DMS 273 (cell line): ENCODE results near the gene KRTAP9-9.
"Not testable (repeated sequence)": the region's sequence is repeated elsewhere in the genome, so short reads cannot be mapped to it uniquely, and the experiment has no call there.

Experiments used
- DNase-seq: peaks from one replicate; lab custom pipeline; 2025; ENCODE audit not compliant: unreplicated experiment; lab: John Stamatoyannopoulos, UW

KRTAP9-9 gene

GRCh38 chr17:41255381-41256290 is at the start of gene KRTAP9-9:
Gene KRTAP9-9, plus strand, starts transcription at chr17:41255384.
- DNase-seq, result not testable (repeated sequence)

- peak; percentile 12 for DNase-seq
These were observed 43.2 kb upstream of the KRTAP9-9 start for GRCh38 chr17:41211845-41212466.

- peak; percentile 71 for DNase-seq
These were observed 42.5 kb upstream of the KRTAP9-9 start for GRCh38 chr17:41212524-41213169.

- DNase-seq, result no peak
These were observed 39.5 kb upstream of the KRTAP9-9 start for GRCh38 chr17:41215681-41216080.

DNA sequence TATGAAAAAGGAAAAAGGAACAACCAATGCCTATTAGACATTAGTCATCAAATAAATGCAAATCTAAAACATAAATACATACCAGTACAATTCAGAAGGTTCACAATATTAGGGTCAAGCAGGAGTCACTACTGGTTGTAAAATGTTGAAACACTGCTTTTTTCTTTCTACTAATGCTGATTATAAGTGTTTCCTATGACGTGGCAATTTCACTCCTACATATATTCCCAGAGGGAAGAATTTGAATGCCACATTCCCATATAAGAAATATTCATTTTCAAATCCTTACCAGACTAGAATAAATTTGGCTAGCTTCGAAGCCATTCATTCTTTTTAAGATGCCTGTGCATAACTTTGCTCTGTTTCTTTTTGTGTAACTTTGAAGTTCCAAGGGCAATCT is 31.4 kb upstream of the KRTAP9-9 start:
- DNase-seq, result no peak

DNA sequence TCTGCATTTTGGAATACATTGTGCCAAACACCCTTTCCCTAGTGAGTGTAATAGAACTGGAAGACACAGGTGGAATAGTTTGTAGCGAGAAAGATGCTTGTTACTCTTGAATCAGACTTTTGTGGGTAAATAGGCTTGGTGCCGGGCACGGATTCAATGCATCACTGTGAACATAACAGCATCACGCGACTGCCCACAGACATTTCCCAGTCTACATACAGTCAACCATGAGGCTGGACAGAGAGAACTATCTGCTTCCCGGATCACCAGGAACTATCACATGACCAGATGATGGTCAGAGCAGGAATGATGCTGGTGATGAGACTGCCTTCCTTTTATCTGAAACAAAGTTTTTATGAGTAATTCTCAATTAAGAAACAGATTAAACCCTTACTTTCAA is 29.1 kb upstream of the KRTAP9-9 start:
- no peak for DNase-seq

DNA sequence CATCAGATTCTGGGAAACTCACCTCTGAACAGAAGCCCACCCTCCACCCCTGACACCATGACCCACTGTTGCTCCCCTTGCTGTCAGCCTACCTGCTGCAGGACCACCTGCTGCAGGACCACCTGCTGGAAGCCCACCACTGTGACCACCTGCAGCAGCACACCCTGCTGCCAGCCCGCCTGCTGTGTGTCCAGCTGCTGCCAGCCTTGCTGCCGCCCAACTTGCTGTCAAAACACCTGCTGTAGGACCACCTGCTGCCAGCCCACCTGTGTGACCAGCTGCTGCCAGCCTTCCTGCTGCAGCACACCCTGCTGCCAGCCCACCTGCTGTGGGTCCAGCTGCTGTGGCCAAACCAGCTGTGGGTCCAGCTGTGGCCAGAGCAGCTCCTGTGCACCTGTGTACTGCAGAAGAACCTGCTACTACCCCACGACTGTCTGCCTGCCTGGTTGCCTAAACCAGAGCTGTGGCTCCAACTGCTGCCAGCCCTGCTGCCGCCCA is 28.5 kb upstream of the KRTAP9-9 start, which contains the start of gene KRTAP9-2:
TSS of gene KRTAP9-2 (plus strand) at position 51 of the 498 bp plus-strand sequence. CDS start at position 58, 7 bp downstream.
- DNase-seq, result not testable (repeated sequence)

GRCh38 chr17:41230094-41230493 is 25.1 kb upstream of the KRTAP9-9 start:
- DNase-seq, result no peak

- no peak for DNase-seq
These were observed 23.5 kb upstream of the KRTAP9-9 start for GRCh38 chr17:41231731-41232130.

DNA sequence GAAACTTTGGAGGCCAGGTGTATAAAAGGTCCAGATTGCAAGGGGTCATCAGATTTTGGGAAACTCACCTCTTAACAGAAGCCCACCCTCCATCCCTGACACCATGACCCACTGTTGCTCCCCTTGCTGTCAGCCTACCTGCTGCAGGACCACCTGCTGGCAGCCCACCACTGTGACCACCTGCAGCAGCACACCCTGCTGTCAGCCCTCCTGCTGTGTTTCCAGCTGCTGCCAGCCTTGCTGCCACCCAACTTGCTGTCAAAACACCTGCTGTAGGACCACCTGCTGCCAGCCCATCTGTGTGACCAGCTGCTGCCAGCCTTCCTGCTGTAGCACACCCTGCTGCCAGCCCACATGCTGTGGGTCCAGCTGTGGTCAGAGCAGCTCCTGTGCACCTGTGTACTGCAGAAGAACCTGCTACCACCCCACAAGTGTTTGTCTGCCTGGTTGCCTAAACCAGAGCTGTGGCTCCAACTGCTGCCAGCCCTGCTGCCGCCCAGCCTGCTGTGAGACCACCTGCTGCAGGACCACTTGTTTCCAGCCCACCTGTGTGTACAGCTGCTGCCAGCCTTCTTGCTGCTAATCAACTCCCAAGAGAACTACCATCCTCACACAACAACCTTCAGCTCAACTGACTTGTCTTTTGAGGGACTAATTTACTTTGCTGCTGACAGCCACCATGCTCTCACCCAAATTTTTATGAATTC is 22.6 kb upstream of the KRTAP9-9 start, which contains the start of gene KRTAP9-3:
TSS of gene KRTAP9-3 (plus strand) at position 51 of the 707 bp plus-strand sequence. CDS start at position 104, 53 bp downstream.
- peak; percentile 15 for DNase-seq

DNA sequence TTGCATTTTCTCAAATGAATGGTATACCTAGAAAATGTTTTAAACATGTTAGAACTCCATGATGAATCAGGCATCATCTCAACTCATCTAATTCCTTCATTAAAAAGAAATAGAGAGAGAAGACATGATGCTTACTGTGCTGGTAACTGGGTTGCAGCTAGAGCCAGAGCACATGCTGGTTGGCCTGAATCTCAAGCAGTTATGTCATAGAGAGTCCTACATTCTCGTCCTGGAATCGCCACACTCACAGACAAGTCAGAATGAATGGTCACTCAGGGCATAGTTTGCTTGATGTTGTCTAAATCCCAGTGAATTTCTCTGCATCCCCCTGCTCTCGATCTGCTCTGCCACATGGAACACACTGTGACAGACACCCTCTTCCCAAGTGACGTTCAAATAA is 18.1 kb upstream of the KRTAP9-9 start:
- DNase-seq, result not testable (repeated sequence)

- not testable (repeated sequence) for DNase-seq
These were observed 17.2 kb upstream of the KRTAP9-9 start, which contains the start of gene KRTAP9-8 for GRCh38 chr17:41237949-41238437. Gene KRTAP9-8, plus strand, starts transcription at chr17:41237999. Its CDS starts 53 bp downstream, at chr17:41238052.

DNA sequence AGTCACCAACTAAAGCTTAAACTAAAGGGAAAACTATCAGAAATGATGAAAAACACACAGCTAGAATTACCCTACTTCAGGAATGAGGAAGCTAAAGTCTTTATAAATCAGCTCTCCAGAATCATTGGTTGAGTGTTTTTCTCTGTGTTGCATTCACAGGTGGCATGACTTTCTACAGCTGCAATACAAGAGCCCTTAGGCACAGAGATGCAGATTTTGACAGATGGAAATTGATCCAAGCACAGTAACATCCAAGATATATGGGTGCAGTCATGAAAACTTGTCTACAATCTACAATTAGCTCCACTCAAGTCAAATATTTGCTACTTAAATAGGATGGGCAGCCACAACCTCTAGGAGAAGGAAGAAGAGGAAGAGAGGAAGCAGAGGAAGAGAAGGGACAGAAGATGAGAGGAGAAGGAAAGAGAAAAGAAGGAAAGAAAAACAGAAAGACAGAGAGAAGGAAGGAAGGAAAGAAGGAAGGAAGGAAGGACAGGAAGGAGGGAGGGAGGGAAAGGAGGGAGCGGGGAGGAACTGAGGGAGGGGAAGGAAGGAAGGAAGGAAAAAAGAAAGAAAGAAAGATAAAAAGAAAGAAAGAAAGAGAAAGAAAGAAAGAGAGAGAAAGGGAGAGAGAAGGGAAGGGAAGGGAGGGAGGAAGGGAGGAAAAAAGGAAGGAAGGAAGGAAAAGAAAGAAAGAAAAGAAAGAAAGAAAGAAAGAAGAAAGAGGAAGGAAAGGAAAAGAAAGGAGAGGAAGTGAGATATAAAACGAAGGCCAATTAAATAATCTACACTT is 8.0 kb upstream of the KRTAP9-9 start:
- DNase-seq, result not testable (repeated sequence)

DNA sequence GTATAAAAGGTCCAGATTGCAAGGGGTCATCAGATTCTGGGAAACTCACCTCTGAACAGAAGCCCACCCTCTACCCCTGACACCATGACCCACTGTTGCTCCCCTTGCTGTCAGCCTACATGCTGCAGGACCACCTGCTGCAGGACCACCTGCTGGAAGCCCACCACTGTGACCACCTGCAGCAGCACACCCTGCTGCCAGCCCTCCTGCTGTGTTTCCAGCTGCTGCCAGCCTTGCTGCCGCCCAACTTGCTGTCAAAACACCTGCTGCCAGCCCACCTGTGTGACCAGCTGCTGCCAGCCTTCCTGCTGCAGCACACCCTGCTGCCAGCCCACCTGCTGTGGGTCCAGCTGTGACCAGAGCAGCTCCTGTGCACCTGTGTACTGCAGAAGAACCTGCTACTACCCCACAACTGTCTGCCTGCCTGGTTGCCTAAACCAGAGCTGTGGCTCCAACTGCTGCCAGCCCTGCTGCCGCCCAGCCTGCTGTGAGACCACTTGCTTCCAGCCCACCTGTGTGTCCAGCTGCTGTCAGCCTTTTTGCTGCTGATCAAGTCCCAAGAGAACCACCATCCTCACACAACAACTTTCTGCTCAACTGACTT is 5.4 kb upstream of the KRTAP9-9 start, which contains the start of gene KRTAP9-4:
TSS of gene KRTAP9-4 (plus strand) at position 51 of the 604 bp plus-strand sequence. CDS start at position 85, 34 bp downstream.
- DNase-seq, result not testable (repeated sequence)

GRCh38 chr17:41251261-41251660 is 3.9 kb upstream of the KRTAP9-9 start:
- DNase-seq, result no peak

DNA sequence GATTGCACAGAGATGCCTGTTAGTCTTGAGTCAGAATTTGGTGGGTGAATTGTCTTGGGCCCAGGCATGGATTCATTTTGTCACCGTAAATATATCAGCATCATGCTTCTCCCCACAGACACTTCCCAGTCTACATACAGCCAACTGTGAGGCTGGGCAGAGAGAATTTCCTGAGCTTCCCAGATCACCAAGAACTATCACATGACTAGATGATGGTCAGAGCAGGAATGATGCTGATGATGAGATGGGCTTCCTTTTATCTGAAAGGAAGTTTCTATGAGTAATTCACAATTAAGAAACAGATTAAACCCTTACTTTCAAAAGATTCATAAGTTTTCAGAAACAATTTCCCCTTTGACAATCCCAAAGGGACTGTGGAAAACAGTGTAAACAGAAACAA is 323 bp upstream of the KRTAP9-9 start:
- no peak for DNase-seq

- DNase-seq, result no peak
These were observed 1.1 kb downstream of the KRTAP9-9 start for GRCh38 chr17:41256291-41256685.

DNA sequence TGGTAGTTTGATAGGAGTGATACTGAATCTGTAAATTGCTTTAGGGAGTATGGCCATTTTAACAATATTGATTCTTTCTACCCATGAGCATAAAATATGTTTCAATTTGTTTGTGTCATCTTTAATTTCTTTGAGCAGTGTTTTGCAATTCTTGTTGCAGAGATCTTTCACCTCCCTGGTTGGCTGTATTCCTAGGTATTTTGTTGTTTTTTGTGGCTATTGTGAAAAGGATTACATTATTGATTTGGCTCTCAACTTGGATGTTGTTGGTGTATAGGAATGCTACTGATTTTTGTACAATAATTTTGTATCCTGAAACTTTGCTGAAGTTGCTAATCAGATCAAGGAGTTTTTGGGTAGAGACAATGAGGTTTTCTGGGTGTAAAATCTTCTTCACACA is 3.2 kb downstream of the KRTAP9-9 start:
- no peak for DNase-seq

DNA sequence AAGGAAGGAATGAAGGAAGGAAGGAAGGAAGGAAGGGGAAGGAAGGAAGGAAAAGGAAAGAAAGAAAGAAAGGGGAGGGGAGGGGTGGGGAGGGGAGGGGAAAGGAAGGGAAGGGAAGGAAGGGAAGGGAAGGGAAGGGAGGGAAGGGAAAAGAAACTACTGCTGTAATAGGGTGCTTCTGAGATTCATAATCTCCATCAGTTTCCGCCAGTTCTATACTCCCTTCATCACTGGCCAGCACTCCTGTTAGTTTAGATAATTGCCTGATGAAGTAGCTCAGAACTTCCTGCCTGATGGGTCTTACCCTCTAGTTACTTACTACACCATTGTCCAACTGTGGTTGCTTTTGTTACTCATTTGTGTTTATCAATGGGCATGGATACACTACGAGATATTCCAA is 8.0 kb downstream of the KRTAP9-9 start:
- DNase-seq, result no peak
